Activated CD8-positive, alpha-beta T cell treated with anti-CD3 and anti-CD28 coated beads, Interleukin-2, amount 10 ng/mL, durations not matched to agents 7 days and 5 days (primary cell): ENCODE results near the gene ZNF74. TPM values are rescaled to one million over a fixed set of nuclear protein-coding genes. Genes with fewer than 3 reads are reported as not detected.
"Not testable (repeated sequence)": the region's sequence is repeated elsewhere in the genome, so short reads cannot be mapped to it uniquely, and the experiment has no call there.

Source experiments
- ATAC-seq: fragments of 150-1000 bp; cut with Tn5 transposase; one replicate; pipeline ENCODE4 v1.10.0; 2021; ENCODE audit warnings: moderate library complexity
- CTCF ChIA-PET: fragments of 350-600 bp; sonication (Branson Sonifier 250); formaldehyde crosslinking; loops from one replicate; lab custom pipeline; 2021; ENCODE audit warnings: antibody characterized with exemption; lab: Charles Lee
- POLR2A ChIA-PET: fragments of 350-600 bp; sonication (Branson Sonifier 250); formaldehyde crosslinking; loops from one replicate; lab custom pipeline; 2021; ENCODE audit warnings: antibody characterized with exemption; lab: Charles Lee
- DNase-seq: peaks from one replicate; pipeline ENCODE4 v3.0.0-alpha.2; 2020
- H3K27ac Mint-ChIP-seq: one replicate; pipeline ENCODE4 v1.8.0; 2021; ENCODE audit warnings: mild to moderate bottlenecking, mixed read lengths
- H3K27me3 Mint-ChIP-seq: one replicate; pipeline ENCODE4 v1.8.0; 2021; ENCODE audit warnings: low read depth, mixed read lengths
- H3K36me3 Mint-ChIP-seq: one replicate; pipeline ENCODE4 v1.8.0; 2021; ENCODE audit warnings: low read depth, mixed read lengths
- H3K4me1 Mint-ChIP-seq: one replicate; pipeline ENCODE4 v1.8.0; 2021; ENCODE audit warnings: low read depth, mixed read lengths
- H3K4me3 Mint-ChIP-seq: one replicate; pipeline ENCODE4 v1.8.0; 2021; ENCODE audit warnings: mild to moderate bottlenecking, mixed read lengths
- H3K9me3 Mint-ChIP-seq: one replicate; pipeline ENCODE4 v1.8.0; 2022; ENCODE audit warnings: mixed read lengths; ENCODE audit not compliant: insufficient read depth
- total RNA-seq, 2 experiments: library from RNA; stranded (reverse); gene quantifications; one replicate each; pipeline ENCODE4 v1.2.3, GENCODE V29; 2021

Gene ZNF74
- total RNA-seq, 2 experiments from 2014 or later, result 9.2 to 12.6 TPM

GRCh38 chr22:20403779-20404140, 9.8 kb downstream of the ZNF74 start:
- Mint-ChIP-seq H3K27me3 (no peaks in the 10 kb centered on the region), H3K36me3 (peaks cover 14% of the 10 kb centered on the region), H3K4me1 (peaks cover 14% of the 10 kb centered on the region), H3K4me3 (no peak overlapping the region), H3K9me3 (no peaks in the 10 kb centered on the region), H3K27ac (peak overlapping the region; percentile 89)
- POLR2A ChIA-PET, result interaction anchor here (0.6 to 2.0 kb wide), 2 partner anchors 9 to 179 kb away, joined by 3 to 9 read pairs; partner anchors contain the start of gene ZNF74
- ATAC-seq (no peak), DNase-seq (no peak)
- CTCF ChIA-PET, result interaction anchor here (0.6 to 2.3 kb wide), 4 partner anchors 10 to 84 kb away, joined by 3 to 9 read pairs (median 6); partner anchors contain the start of genes DGCR6L and ZNF74

GRCh38 chr22:20404881-20405280, 10.9 kb downstream of the ZNF74 start:
- ChIA-PET POLR2A (interaction anchor here (2.0 kb wide), 1 partner anchor 10 kb away, joined by 9 read pairs; the partner anchor contains the start of gene ZNF74), CTCF (interaction anchor here (1.6 kb wide), 1 partner anchor 11 kb away, joined by 7 read pairs; the partner anchor contains the start of gene ZNF74)
- no peaks in the 10 kb centered on the region for H3K9me3 Mint-ChIP-seq
- H3K36me3 Mint-ChIP-seq, result peaks cover 14% of the 10 kb centered on the region
- H3K4me3 Mint-ChIP-seq, result no peak overlapping the region
- no peaks in the 10 kb centered on the region for H3K27me3 Mint-ChIP-seq
- H3K4me1 Mint-ChIP-seq, result peaks cover 14% of the 10 kb centered on the region
- no peak overlapping the region for H3K27ac Mint-ChIP-seq
- ATAC-seq, result no peak
- DNase-seq, result no peak

GRCh38 chr22:20405291-20405930, 11.5 kb downstream of the ZNF74 start:
- no peak for DNase-seq
- no peak overlapping the region for H3K27ac Mint-ChIP-seq
- no peak for ATAC-seq
- H3K4me1 Mint-ChIP-seq, result peaks cover 14% of the 10 kb centered on the region
- POLR2A ChIA-PET, result no interaction called here
- H3K27me3 Mint-ChIP-seq, result no peaks in the 10 kb centered on the region
- CTCF ChIA-PET, result no interaction called here
- no peaks in the 10 kb centered on the region for H3K9me3 Mint-ChIP-seq
- H3K36me3 Mint-ChIP-seq, result peaks cover 14% of the 10 kb centered on the region
- no peak overlapping the region for H3K4me3 Mint-ChIP-seq

- Mint-ChIP-seq H3K9me3 (no peaks in the 10 kb centered on the region), H3K27me3 (no peaks in the 10 kb centered on the region), H3K4me3 (no peak overlapping the region), H3K27ac (no peak overlapping the region), H3K4me1 (peaks cover 14% of the 10 kb centered on the region), H3K36me3 (peaks cover 14% of the 10 kb centered on the region)
- no peak for DNase-seq
- ChIA-PET POLR2A (no interaction called here), CTCF (no interaction called here)
- ATAC-seq, result no peak
Observed at GRCh38 chr22:20405931-20406685, 12.2 kb downstream of the ZNF74 start.

GRCh38 chr22:20406686-20407408, 12.9 kb downstream of the ZNF74 start:
- Mint-ChIP-seq H3K27ac (peak overlapping the region; percentile 39), H3K9me3 (no peaks in the 10 kb centered on the region), H3K36me3 (peaks cover 14% of the 10 kb centered on the region), H3K4me3 (no peak overlapping the region), H3K4me1 (peaks cover 14% of the 10 kb centered on the region), H3K27me3 (no peaks in the 10 kb centered on the region)
- POLR2A ChIA-PET, result no interaction called here
- ATAC-seq (no peak), DNase-seq (no peak)
- CTCF ChIA-PET, result interaction anchor here (1.3 kb wide), 1 partner anchor 11 kb away, joined by 5 read pairs; no protein-coding TSS in a partner anchor

- Mint-ChIP-seq H3K4me3 (no peak overlapping the region), H3K9me3 (no peaks in the 10 kb centered on the region), H3K4me1 (peaks cover 13% of the 10 kb centered on the region), H3K27ac (no peak overlapping the region), H3K27me3 (no peaks in the 10 kb centered on the region), H3K36me3 (peaks cover 14% of the 10 kb centered on the region)
- DNase-seq (no peak), ATAC-seq (no peak)
- CTCF ChIA-PET, result interaction anchor here (1.3 to 1.8 kb wide), 2 partner anchors 10 to 49 kb away, joined by 5 to 6 read pairs; no protein-coding TSS in a partner anchor
- POLR2A ChIA-PET, result no interaction called here
Observed at GRCh38 chr22:20407829-20408228, 13.9 kb downstream of the ZNF74 start.

- Mint-ChIP-seq H3K36me3 (peaks cover 6% of the 10 kb centered on the region), H3K27me3 (no peaks in the 10 kb centered on the region)
- no peak for ATAC-seq
Observed at GRCh38 chr22:20408891-20409290, 14.9 kb downstream of the ZNF74 start.

GRCh38 chr22:20409385-20409784, 15.4 kb downstream of the ZNF74 start:
- DNase-seq, ATAC-seq, H3K4me1 Mint-ChIP-seq, H3K27me3 Mint-ChIP-seq, H3K36me3 Mint-ChIP-seq, POLR2A ChIA-PET, H3K27ac Mint-ChIP-seq, H3K4me3 Mint-ChIP-seq, H3K9me3 Mint-ChIP-seq: not testable (repeated sequence)
- CTCF ChIA-PET, result interaction anchor here (1.8 kb wide), 1 partner anchor 47 kb away, joined by 6 read pairs; no protein-coding TSS in a partner anchor

More at GRCh38 chr22:20408891-20409290, 14.9 kb downstream of the ZNF74 start:
- Mint-ChIP-seq H3K4me1 (peaks cover 2% of the 10 kb centered on the region), H3K27ac (no peak overlapping the region), H3K4me3 (no peak overlapping the region), H3K9me3 (no peaks in the 10 kb centered on the region)
- CTCF ChIA-PET, result interaction anchor here (1.8 kb wide), 1 partner anchor 48 kb away, joined by 6 read pairs; no protein-coding TSS in a partner anchor
- DNase-seq, result no peak
- POLR2A ChIA-PET, result no interaction called here

GRCh38 chr22:20412474-20413216, 18.7 kb downstream of the ZNF74 start:
- Mint-ChIP-seq H3K27me3 (peaks cover 2% of the 10 kb centered on the region), H3K9me3 (no peaks in the 10 kb centered on the region), H3K4me3 (no peak overlapping the region), H3K36me3 (no peaks in the 10 kb centered on the region), H3K4me1 (no peaks in the 10 kb centered on the region), H3K27ac (no peak overlapping the region)
- ATAC-seq (no peak), DNase-seq (no peak)
- ChIA-PET POLR2A (no interaction called here), CTCF (no interaction called here)

- no peak for ATAC-seq
- no peak for DNase-seq
- Mint-ChIP-seq H3K27me3 (peaks cover 2% of the 10 kb centered on the region), H3K9me3 (no peaks in the 10 kb centered on the region), H3K4me3 (no peak overlapping the region), H3K27ac (no peak overlapping the region), H3K36me3 (no peaks in the 10 kb centered on the region), H3K4me1 (peaks cover 2% of the 10 kb centered on the region)
- ChIA-PET POLR2A (no interaction called here), CTCF (no interaction called here)
Observed at GRCh38 chr22:20413217-20414058, 19.5 kb downstream of the ZNF74 start.
